Uterus (tissue), 4 donors: ENCODE measurements around the gene SPDEF. TPM values are rescaled to one million over a fixed set of nuclear protein-coding genes. Genes with fewer than 3 reads are reported as not detected.

Source experiments
- DNase-seq, 2 donors: peaks; one replicate each; pipeline ENCODE4 v3.0.0-alpha.2; 2019 to 2020
- H3K27ac ChIP-seq, 2 donors: fragments of 200-600 bp; sonication (generic); 1 replicate in 1 of 2; 2 replicates in 1 of 2; pipeline ENCODE4 v1.5.1; 2016 to 2018
- H3K27me3 ChIP-seq, 2 donors: fragments of 200-600 bp; sonication (generic); one replicate each; pipeline ENCODE4 v1.5.1; 2018 to 2019; ENCODE audit warnings: control low read depth in 1 of 2
- H3K36me3 ChIP-seq, 2 donors: fragments of 200-600 bp; sonication (generic); one replicate each; pipeline ENCODE4 v1.5.1; 2019; ENCODE audit warnings: control low read depth in 1 of 2
- H3K4me1 ChIP-seq, 2 donors: fragments of 200-600 bp; sonication (generic); one replicate each; pipeline ENCODE4 v1.5.1; 2018 to 2019; ENCODE audit warnings: control low read depth in 1 of 2
- H3K4me3 ChIP-seq, 2 donors: fragments of 200-600 bp; sonication (generic); 1 replicate in 1 of 2; 2 replicates in 1 of 2; pipeline ENCODE4 v1.5.1; 2018 to 2019; ENCODE audit warnings: mild to moderate bottlenecking in 1 of 2
- H3K9me3 ChIP-seq, 2 donors: fragments of 200-600 bp; sonication (generic); one replicate each; pipeline ENCODE4 v1.5.1; 2019; ENCODE audit warnings: control low read depth in 1 of 2
- POLR2A ChIP-seq, 2 donors: fragments of 450-650 bp; IDR thresholded peaks; one replicate each; pipeline ENCODE4 v1.6.1; 2016; ENCODE audit warnings: antibody characterized with exemption in 2 of 2, mild to moderate bottlenecking in 1 of 2, moderate library complexity in 1 of 2
- intact Hi-C: fragments of 100-400 bp; cut with DNase I; formaldehyde crosslinking; loops from one replicate; pipeline ENCODE4 v1.15.1; 2023; ENCODE audit warnings: low total_unique reads
- total RNA-seq, 4 donors: library from RNA; depleted of rRNA in 3 of 4; stranded (reverse); fragments of >200 nt in 3 of 4; gene quantifications; one replicate each; pipeline versions ENCODE4 v1.1.0 to v1.2.4, GENCODE V29; 2014 to 2023
- TF ChIP-seq, protein P1 (sequence below), 4 experiments: fragments of 200-600 bp in 2 of 4; fragments of 450-650 bp in 2 of 4; sonication (generic) in 2 of 4; IDR thresholded peaks; one replicate each; pipeline ENCODE4 v1.5.1; 2016 to 2019; ENCODE audit warnings: antibody characterized with exemption in 4 of 4, mild to moderate bottlenecking in 2 of 4, moderate library complexity in 1 of 4
- donor health status: DM: yes; HTN: yes; CAD: no.

Gene SPDEF
- total RNA-seq, 4 donors from 2014 or later, result 0.52 to 1.5 TPM; not detected in 2

DNA sequence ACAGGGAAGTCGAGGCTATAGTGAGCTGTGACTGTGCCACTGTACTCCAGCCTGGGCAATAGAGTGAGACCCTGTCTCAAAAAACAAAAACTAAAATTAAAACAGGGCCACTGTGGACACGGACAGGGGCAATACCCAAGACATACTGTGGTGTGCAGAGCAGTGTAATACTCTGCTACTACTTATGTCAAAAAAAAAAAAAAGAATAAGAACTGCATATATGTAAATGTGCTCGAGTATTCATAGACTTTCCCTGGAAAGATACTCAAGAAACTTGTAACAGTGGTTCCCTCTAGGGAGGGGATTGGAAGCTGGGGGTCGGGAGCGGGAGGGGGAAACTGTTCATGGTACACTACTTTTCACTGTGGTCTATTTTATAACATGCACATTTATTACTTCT, 15.9 kb downstream of the SPDEF start:
- H3K27me3 ChIP-seq, result no peaks in the 10 kb centered on the region
- DNase-seq, result no peak
- no peaks in the 10 kb centered on the region for H3K9me3 ChIP-seq
- H3K27ac ChIP-seq, result no peak overlapping the region
- H3K36me3 ChIP-seq, result no peaks in the 10 kb centered on the region
- no peak for TF ChIP-seq POLR2A (IDR thresholded peaks at IDR 0.05)
- TF ChIP-seq, protein P1, sequence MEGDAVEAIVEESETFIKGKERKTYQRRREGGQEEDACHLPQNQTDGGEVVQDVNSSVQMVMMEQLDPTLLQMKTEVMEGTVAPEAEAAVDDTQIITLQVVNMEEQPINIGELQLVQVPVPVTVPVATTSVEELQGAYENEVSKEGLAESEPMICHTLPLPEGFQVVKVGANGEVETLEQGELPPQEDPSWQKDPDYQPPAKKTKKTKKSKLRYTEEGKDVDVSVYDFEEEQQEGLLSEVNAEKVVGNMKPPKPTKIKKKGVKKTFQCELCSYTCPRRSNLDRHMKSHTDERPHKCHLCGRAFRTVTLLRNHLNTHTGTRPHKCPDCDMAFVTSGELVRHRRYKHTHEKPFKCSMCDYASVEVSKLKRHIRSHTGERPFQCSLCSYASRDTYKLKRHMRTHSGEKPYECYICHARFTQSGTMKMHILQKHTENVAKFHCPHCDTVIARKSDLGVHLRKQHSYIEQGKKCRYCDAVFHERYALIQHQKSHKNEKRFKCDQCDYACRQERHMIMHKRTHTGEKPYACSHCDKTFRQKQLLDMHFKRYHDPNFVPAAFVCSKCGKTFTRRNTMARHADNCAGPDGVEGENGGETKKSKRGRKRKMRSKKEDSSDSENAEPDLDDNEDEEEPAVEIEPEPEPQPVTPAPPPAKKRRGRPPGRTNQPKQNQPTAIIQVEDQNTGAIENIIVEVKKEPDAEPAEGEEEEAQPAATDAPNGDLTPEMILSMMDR (IDR thresholded peaks at IDR 0.05), result no peak
- H3K4me1 ChIP-seq, result no peaks in the 10 kb centered on the region
- H3K4me3 ChIP-seq, result no peak overlapping the region
- intact Hi-C loops, result no loop called here

DNA sequence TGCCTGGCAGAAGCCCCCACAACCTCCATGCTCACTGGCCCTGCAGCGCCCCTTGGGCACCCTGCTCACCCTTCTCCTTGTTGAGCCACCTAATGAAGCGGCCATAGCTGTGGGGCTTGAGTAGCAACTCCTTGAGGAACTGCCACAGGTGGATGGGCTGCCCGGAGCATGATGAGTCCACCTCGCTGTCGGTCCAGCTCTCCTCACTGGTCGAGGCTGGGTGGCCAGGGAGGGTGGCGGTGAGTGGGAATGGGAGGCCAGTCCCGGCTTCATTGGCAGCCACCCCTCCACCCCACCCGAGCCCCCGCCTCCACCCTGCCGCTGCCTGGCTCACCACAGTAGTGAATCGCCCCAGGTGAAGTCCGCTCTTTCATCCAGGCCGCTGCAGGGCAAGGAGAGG, 16.9 kb downstream of the SPDEF start:
- H3K27ac ChIP-seq, result no peak overlapping the region
- DNase-seq, result no peak
- no peaks in the 10 kb centered on the region for H3K27me3 ChIP-seq
- intact Hi-C loops, result no loop called here
- no peak overlapping the region for H3K4me3 ChIP-seq
- no peaks in the 10 kb centered on the region for H3K36me3 ChIP-seq
- no peak for TF ChIP-seq POLR2A (IDR thresholded peaks at IDR 0.05)
- no peaks in the 10 kb centered on the region for H3K9me3 ChIP-seq
- no peaks in the 10 kb centered on the region for H3K4me1 ChIP-seq

DNA sequence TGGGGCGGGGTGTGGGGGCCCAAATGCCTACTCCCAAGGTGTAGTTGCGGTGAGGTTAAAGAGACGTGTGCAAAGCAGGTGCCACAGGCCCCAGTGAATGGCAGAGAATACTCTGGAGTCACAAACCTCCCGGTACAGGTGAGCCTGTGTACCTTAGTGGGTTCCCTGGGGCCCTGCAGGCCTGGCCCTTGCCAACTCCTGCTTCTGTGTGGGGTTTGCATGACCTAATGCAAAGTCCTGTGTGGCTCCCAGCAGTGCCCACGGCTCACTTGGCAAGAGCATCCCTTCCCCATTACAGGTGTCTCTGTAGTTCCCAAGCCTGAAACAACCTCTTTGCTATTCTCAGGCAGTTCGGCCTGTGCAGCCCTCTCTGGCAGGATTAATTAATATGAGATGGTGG, 17.5 kb downstream of the SPDEF start:
- Histone ChIP-seq H3K9me3 (no peaks in the 10 kb centered on the region), H3K4me1 (no peaks in the 10 kb centered on the region), H3K4me3 (no peak overlapping the region), H3K27me3 (no peaks in the 10 kb centered on the region), H3K36me3 (no peaks in the 10 kb centered on the region), H3K27ac (no peak overlapping the region)
- intact Hi-C loops, result no loop called here
- no peak for DNase-seq
- TF ChIP-seq POLR2A (IDR thresholded peaks at IDR 0.05), result no peak
- TF ChIP-seq, protein P1 (IDR thresholded peaks at IDR 0.05), result no peak

DNA sequence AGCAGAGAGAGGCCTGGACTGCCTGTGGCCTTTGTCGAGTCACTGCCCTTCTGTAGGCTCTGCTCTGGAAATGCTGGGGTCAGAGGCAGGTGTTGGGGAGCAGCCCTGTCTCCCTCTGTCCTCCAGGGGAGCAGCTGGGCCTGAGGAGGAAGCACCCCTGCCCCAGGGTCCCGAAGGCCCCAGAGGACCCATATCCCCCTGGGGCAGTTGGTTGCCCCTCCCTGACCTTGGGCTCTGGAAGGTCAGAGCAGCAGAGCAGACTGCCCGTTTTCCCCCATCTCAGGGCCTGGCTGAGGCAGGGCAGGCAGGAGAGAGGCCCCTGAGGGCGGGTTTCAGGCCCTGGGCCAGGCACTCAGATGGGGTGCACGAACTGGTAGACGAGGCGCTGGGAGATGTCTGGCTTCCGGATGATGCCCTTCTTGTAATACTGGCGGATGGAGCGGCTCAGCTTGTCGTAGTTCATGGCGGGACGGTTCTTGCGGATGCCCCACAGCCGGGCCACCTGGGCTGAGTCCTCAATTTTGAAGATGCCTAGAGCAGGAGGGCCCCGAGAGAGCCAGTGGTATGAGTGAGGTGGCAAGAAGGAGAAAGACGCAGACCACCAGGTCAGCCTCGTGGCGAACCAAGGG, 18.1 kb downstream of the SPDEF start:
- no peak for TF ChIP-seq POLR2A (IDR thresholded peaks at IDR 0.05)
- TF ChIP-seq, protein P1 (IDR thresholded peaks at IDR 0.05), result no peak
- no peak for DNase-seq
- no peak overlapping the region for H3K27ac ChIP-seq
- no peaks in the 10 kb centered on the region for H3K36me3 ChIP-seq
- no peaks in the 10 kb centered on the region for H3K4me1 ChIP-seq
- no peaks in the 10 kb centered on the region for H3K27me3 ChIP-seq
- H3K4me3 ChIP-seq, result no peak overlapping the region
- intact Hi-C loops, result no loop called here
- H3K9me3 ChIP-seq, result no peaks in the 10 kb centered on the region

DNA sequence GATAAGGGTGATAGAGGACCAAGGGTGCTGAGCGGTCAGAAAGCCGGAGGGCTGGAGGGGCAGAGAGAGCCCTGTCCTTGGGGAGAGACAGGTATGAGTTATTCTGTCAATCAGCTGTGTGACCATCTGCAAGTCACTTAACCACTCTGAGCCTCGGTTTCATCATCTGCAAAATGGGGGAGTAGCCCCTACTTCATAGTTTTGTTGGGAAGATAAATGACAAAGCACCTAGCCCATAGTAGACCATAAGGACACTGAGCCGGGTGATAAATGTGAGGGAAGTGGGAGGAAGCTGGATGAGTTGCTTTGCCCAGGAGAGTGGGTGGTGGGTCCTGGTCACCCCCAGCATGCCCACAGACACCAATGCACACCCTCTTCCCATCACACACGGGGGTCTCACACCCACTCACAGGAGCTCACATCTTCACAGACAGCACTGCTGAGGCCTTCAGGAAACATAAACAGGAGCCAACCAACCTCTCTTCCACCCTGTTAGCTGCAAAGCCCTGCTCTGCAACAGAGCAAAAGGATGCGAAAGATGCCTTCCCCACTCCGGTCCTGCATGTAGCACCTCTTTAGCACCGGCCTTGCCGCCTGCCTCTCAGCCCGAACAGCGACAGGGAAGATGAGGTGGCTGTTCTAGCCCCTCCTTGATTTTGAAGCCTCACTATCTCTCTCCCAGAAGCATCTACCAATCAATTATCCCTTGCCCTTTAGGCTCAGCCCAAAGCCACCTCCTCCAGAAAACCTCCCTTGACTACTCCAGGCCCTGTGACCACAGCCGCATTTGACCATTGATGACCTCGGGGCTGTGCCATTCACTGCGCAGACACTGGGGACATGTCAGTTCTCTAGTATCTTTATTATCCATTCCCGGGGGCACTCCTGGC, 18.9 kb downstream of the SPDEF start:
- no peak overlapping the region for H3K4me3 ChIP-seq
- H3K9me3 ChIP-seq, result no peaks in the 10 kb centered on the region
- intact Hi-C loops, result no loop called here
- no peaks in the 10 kb centered on the region for H3K27me3 ChIP-seq
- TF ChIP-seq, protein P1 (IDR thresholded peaks at IDR 0.05), result no peak
- no peak for TF ChIP-seq POLR2A (IDR thresholded peaks at IDR 0.05)
- H3K36me3 ChIP-seq, result no peaks in the 10 kb centered on the region
- H3K4me1 ChIP-seq, result no peaks in the 10 kb centered on the region
- no peak for DNase-seq
- H3K27ac ChIP-seq, result no peak overlapping the region
